ENCODE data around the gene AK1.

The AK1 gene

GRCh38 chr9:127862075-127863011 lies 15.1 kb downstream of the AK1 start:
- DNase-seq (ENCODE audit: low read depth): no peak
- H3K4me3 ChIP-seq (ENCODE audit: control insufficient read depth, low read depth, low read length): no peak overlapping the region
- no peak for TF ChIP-seq CTCF (conservative IDR thresholded peaks at IDR 0.05; ENCODE audit: control insufficient read depth, insufficient read depth, low read depth, low read length)

- TF ChIP-seq CTCF (conservative IDR thresholded peaks at IDR 0.05; ENCODE audit: control insufficient read depth, insufficient read depth, low read depth, low read length): no peak
- no peak overlapping the region for H3K4me3 ChIP-seq (ENCODE audit: control insufficient read depth, low read depth, low read length)
- no peak for DNase-seq (ENCODE audit: low read depth)
These were observed 16.7 kb downstream of the AK1 start for GRCh38 chr9:127860779-127861178.

- no peak for TF ChIP-seq CTCF (conservative IDR thresholded peaks at IDR 0.05; ENCODE audit: control insufficient read depth, insufficient read depth, low read depth, low read length)
- DNase-seq (ENCODE audit: low read depth): no peak
- H3K4me3 ChIP-seq (ENCODE audit: control insufficient read depth, low read depth, low read length): no peak overlapping the region
These were observed 17.2 kb downstream of the AK1 start for GRCh38 chr9:127860260-127860659.

GRCh38 chr9:127858041-127858512 lies 19.4 kb downstream of the AK1 start:
- no peak for DNase-seq (ENCODE audit: low read depth)
- H3K4me3 ChIP-seq (ENCODE audit: control insufficient read depth, low read depth, low read length): no peak overlapping the region
- TF ChIP-seq CTCF (conservative IDR thresholded peaks at IDR 0.05; ENCODE audit: control insufficient read depth, insufficient read depth, low read depth, low read length): no peak

- TF ChIP-seq CTCF (conservative IDR thresholded peaks at IDR 0.05; ENCODE audit: control insufficient read depth, insufficient read depth, low read depth, low read length): no peak
- DNase-seq (ENCODE audit: low read depth): no peak
- no peak overlapping the region for H3K4me3 ChIP-seq (ENCODE audit: control insufficient read depth, low read depth, low read length)
These were observed 20.2 kb downstream of the AK1 start for GRCh38 chr9:127857278-127857677.

- H3K4me3 ChIP-seq (ENCODE audit: control insufficient read depth, low read depth, low read length): no peak overlapping the region
- DNase-seq (ENCODE audit: low read depth): no peak
- TF ChIP-seq CTCF (conservative IDR thresholded peaks at IDR 0.05; ENCODE audit: control insufficient read depth, insufficient read depth, low read depth, low read length): no peak
These were observed 20.8 kb downstream of the AK1 start for GRCh38 chr9:127856729-127857116.
